ENCODE results near the gene SPOCD1. TPM values are rescaled to one million over a fixed set of nuclear protein-coding genes. Genes with fewer than 3 reads are reported as not detected.

Gene SPOCD1
- total and polyA plus RNA-seq, 2 of the 4 experiments (the other 2 are of a cell fraction): 59.7 to 132 TPM

- TF ChIP-seq CHD1 (IDR thresholded peaks at IDR 0.05; ENCODE audit: low read depth, low read length): 0 out of 2 replicates have a peak, but pooled peaks have one; percentile 4
- TF ChIP-seq, protein P1, sequence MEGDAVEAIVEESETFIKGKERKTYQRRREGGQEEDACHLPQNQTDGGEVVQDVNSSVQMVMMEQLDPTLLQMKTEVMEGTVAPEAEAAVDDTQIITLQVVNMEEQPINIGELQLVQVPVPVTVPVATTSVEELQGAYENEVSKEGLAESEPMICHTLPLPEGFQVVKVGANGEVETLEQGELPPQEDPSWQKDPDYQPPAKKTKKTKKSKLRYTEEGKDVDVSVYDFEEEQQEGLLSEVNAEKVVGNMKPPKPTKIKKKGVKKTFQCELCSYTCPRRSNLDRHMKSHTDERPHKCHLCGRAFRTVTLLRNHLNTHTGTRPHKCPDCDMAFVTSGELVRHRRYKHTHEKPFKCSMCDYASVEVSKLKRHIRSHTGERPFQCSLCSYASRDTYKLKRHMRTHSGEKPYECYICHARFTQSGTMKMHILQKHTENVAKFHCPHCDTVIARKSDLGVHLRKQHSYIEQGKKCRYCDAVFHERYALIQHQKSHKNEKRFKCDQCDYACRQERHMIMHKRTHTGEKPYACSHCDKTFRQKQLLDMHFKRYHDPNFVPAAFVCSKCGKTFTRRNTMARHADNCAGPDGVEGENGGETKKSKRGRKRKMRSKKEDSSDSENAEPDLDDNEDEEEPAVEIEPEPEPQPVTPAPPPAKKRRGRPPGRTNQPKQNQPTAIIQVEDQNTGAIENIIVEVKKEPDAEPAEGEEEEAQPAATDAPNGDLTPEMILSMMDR (conservative IDR thresholded peaks at IDR 0.05; ENCODE audit: low read depth, low read length): no peak
- TF ChIP-seq MXI1 (IDR thresholded peaks at IDR 0.05; ENCODE audit: borderline replicate concordance, low read depth, low read length): no peak
- CTCF ChIA-PET: interaction anchor here (1.5 kb wide), 1 partner anchor 168 kb away, joined by 9 read pairs; no protein-coding TSS in a partner anchor
- Histone ChIP-seq H3K23ac (ENCODE audit: low read depth, low read length) (0 out of 2 replicates have a peak overlapping the region, but pooled peaks have one; percentile 96), H3K18ac (ENCODE audit: low read depth, low read length) (0 out of 2 replicates have a peak overlapping the region, but pooled peaks have one; percentile 30), H3K9ac (ENCODE audit: low read depth, low read length) (peak overlapping the region; percentile 64; the same call in 1 of the 2 replicates), H3K9me1 (ENCODE audit: insufficient read depth, low read length) (peaks cover 18% of the 10 kb centered on the region), H3K79me1 (ENCODE audit: low read depth in 1 of 2, low read length in 2 of 2) (peaks cover 11 to 45% of the 10 kb centered on the region in 2 experiments; a peak in 2 of 4 replicates), H3K4me2 (ENCODE audit: low read depth, low read length) (peak overlapping the region; percentile 76), H2BK120ac (ENCODE audit: low read depth, low read length) (no peak overlapping the region), H4K91ac (ENCODE audit: insufficient read depth, low read depth, low read length) (peak overlapping the region; percentile 63; the same call in 1 of the 2 replicates), H3K56ac (ENCODE audit: extremely low read depth, insufficient read depth, low read length) (no peak overlapping the region), H2BK5ac (ENCODE audit: low read depth, low read length, poor library complexity, severe bottlenecking) (peak overlapping the region; percentile 87), H3K9me3 (ENCODE audit: control insufficient read depth, insufficient read depth, low read length) (no peaks in the 10 kb centered on the region), H3K27me3 (ENCODE audit: control insufficient read depth, insufficient read depth, low read length) (no peaks in the 10 kb centered on the region), H3K14ac (replicated peaks; ENCODE audit: low read depth, low read length) (peak overlapping the region; percentile 54), H4K8ac (ENCODE audit: low read depth in 2 of 2, low read length in 2 of 2) (peak overlapping the region; percentile 64 to 93; a peak in 2 of 4 replicates), H2AK5ac (ENCODE audit: low read depth, low read length) (peak overlapping the region; percentile 99), H2BK20ac (ENCODE audit: low read depth, low read length) (peak overlapping the region; percentile 26; the same call in 1 of the 2 replicates), H3K27ac (ENCODE audit: insufficient read depth, low read length) (peak overlapping the region; percentile 36), H4K5ac (ENCODE audit: low read depth, low read length) (peak overlapping the region; percentile 23; the same call in 1 of the 2 replicates), H3K36me3 (ENCODE audit: control insufficient read depth, insufficient read depth, low read length) (peaks cover 1% of the 10 kb centered on the region; the same call in 1 of the 2 replicates), H2AFZ (replicated peaks; ENCODE audit: low read length, poor library complexity) (no peak overlapping the region), H4K20me1 (ENCODE audit: insufficient read depth, low read length) (peaks cover 13% of the 10 kb centered on the region), H3K4ac (ENCODE audit: low read depth, low read length) (peak overlapping the region; percentile 99), H2AK9ac (replicated peaks; ENCODE audit: low read depth, low read length, poor library complexity) (peak overlapping the region; percentile 83), H2BK15ac (ENCODE audit: low read depth, low read length) (peak overlapping the region; percentile 41; the same call in 1 of the 3 replicates), H3K4me3 (ENCODE audit: insufficient read depth, low read depth, low read length) (peak overlapping the region; percentile 15; the same call in 1 of the 2 replicates), H3K4me1 (ENCODE audit: control insufficient read depth, insufficient read depth, low read length) (peaks cover 32% of the 10 kb centered on the region)
- DNase-seq: no peak
- POLR2A ChIA-PET (ENCODE audit: unreplicated experiment): no interaction called here
- no peak for ATAC-seq (ENCODE audit: low read depth)
- WGBS, 2 experiments (ENCODE audit: extremely low coverage in 2 of 2, insufficient read length in 1 of 2): no CpG with 5 or more reads among the region's 7 CpGs
- BruUV-seq (replicated peaks): no TSS peak
- dilution Hi-C loops (cut with HindIII; ENCODE audit: low sequenced_read_pairs, unreplicated experiment) (no loop called here), intact Hi-C loops (cut with micrococcal nuclease) (loop anchor here (10.0 kb wide), 2 partner anchors 268 to 362 kb away; no protein-coding TSS in a partner anchor), in situ Hi-C loops (cut with MboI; ENCODE audit: low sequenced_read_pairs) (no loop called here)
These were observed 19.1 kb downstream of the SPOCD1 start for GRCh38 chr1:31796707-31797106.
